HEK293T (cell line): ENCODE data around the gene RAB31.

ENCODE experiments used
- BHLHE40 ChIP-seq: fragments of 450-650 bp; IDR thresholded peaks from 2 replicates; pipeline ENCODE4 v1.6.1; 2016; ENCODE audit warnings: mild to moderate bottlenecking, moderate library complexity, borderline replicate concordance
- ELF4 ChIP-seq: fragments of 450-650 bp; IDR thresholded peaks from 2 replicates; pipeline ENCODE4 v1.6.1; 2017; ENCODE audit warnings: antibody characterized with exemption
- FOXA1 ChIP-seq: fragments of 450-650 bp; IDR thresholded peaks from 2 replicates; pipeline ENCODE4 v1.6.1; 2016; ENCODE audit warnings: mild to moderate bottlenecking
- HDGF ChIP-seq: fragments of 450-650 bp; IDR thresholded peaks from 2 replicates; pipeline ENCODE4 v1.6.1; 2017; ENCODE audit warnings: antibody characterized with exemption, borderline replicate concordance
- SP1 ChIP-seq: fragments of 450-650 bp; IDR thresholded peaks from 2 replicates; pipeline ENCODE4 v1.6.1; 2017
- SUZ12 ChIP-seq: fragments of 450-650 bp; IDR thresholded peaks from 2 replicates; pipeline ENCODE4 v1.6.1; 2016; ENCODE audit warnings: mild to moderate bottlenecking

- TF ChIP-seq SUZ12 (no peak), HDGF (no peak), SP1 (no peak), ELF4 (no peak), FOXA1 (no peak), BHLHE40 (no peak)
These were observed 48.9 kb downstream of the RAB31 start for GRCh38 chr18:9756933-9757470.
